Jurkat, Clone E6-1 (cell line): ENCODE results near the gene DST. TPM values are rescaled to one million over a fixed set of nuclear protein-coding genes. Genes with fewer than 3 reads are reported as not detected.

ENCODE experiments used
- DNase-seq: peaks from one replicate; pipeline ENCODE4 v3.0.0-alpha.2; 2011; ENCODE audit warnings: low read depth, low spot score
- H3K4me3 ChIP-seq: 2 replicates; pipeline ENCODE4 v1.5.1; 2011; ENCODE audit warnings: mild to moderate bottlenecking, low read length, control low read depth, moderate library complexity
- polyA plus RNA-seq: library from polyadenylated mRNA; unstranded; fragments of >200 nt; gene quantifications from one replicate; pipeline ENCODE4 v1.2.1, GENCODE V29; 2012; ENCODE audit warnings: missing spikeins; ENCODE audit not compliant: insufficient read length, insufficient read depth

The DST gene
- polyA plus RNA-seq, result 13.4 TPM

- no peak within 1 kb of the TSS for H3K4me3 ChIP-seq
- no peak for DNase-seq
Measured at GRCh38 chr6:56642366-56643261, at the start of gene DST. Gene DST (minus strand): TSS chr6:56642889.

GRCh38 chr6:56691814-56692213, 49.1 kb upstream of the DST start:
- no peak overlapping the region for H3K4me3 ChIP-seq
- no peak for DNase-seq

- no peak overlapping the region for H3K4me3 ChIP-seq
- DNase-seq, result no peak
Measured at GRCh38 chr6:56691286-56691595, 48.6 kb upstream of the DST start.

- H3K4me3 ChIP-seq, result no peak overlapping the region
- DNase-seq, result no peak
Measured at GRCh38 chr6:56690519-56691285, 48.0 kb upstream of the DST start.

- no peak overlapping the region for H3K4me3 ChIP-seq
Measured at GRCh38 chr6:56689663-56690062, 47.0 kb upstream of the DST start.

GRCh38 chr6:56689114-56689513, 46.4 kb upstream of the DST start:
- no peak overlapping the region for H3K4me3 ChIP-seq
- DNase-seq, result no peak

More at GRCh38 chr6:56689663-56690062, 47.0 kb upstream of the DST start:
- DNase-seq, result no peak

- H3K4me3 ChIP-seq, result no peak overlapping the region
- no peak for DNase-seq
Measured at GRCh38 chr6:56688521-56688920, 45.8 kb upstream of the DST start.

GRCh38 chr6:56687551-56687950, 44.9 kb upstream of the DST start:
- no peak for DNase-seq
- no peak overlapping the region for H3K4me3 ChIP-seq

GRCh38 chr6:56686429-56686828, 43.7 kb upstream of the DST start:
- no peak overlapping the region for H3K4me3 ChIP-seq
- DNase-seq, result no peak

GRCh38 chr6:56685994-56686393, 43.3 kb upstream of the DST start:
- no peak overlapping the region for H3K4me3 ChIP-seq
- DNase-seq, result no peak

- DNase-seq, result no peak
Measured at GRCh38 chr6:56685102-56685733, 42.5 kb upstream of the DST start.

GRCh38 chr6:56684342-56685101, 41.8 kb upstream of the DST start:
- DNase-seq, result no peak
- no peak overlapping the region for H3K4me3 ChIP-seq

More at GRCh38 chr6:56685102-56685733, 42.5 kb upstream of the DST start:
- H3K4me3 ChIP-seq, result no peak overlapping the region

- no peak for DNase-seq
- no peak overlapping the region for H3K4me3 ChIP-seq
Measured at GRCh38 chr6:56683882-56684281, 41.2 kb upstream of the DST start.

GRCh38 chr6:56682635-56683034, 39.9 kb upstream of the DST start:
- H3K4me3 ChIP-seq, result no peak overlapping the region
- DNase-seq, result no peak

GRCh38 chr6:56677559-56677958, 34.9 kb upstream of the DST start:
- H3K4me3 ChIP-seq, result no peak overlapping the region
- no peak for DNase-seq

- DNase-seq, result peak; percentile 75
- peak overlapping the region; percentile 25 for H3K4me3 ChIP-seq
Measured at GRCh38 chr6:56671651-56672461, 29.2 kb upstream of the DST start.

GRCh38 chr6:56671160-56671559, 28.5 kb upstream of the DST start:
- no peak overlapping the region for H3K4me3 ChIP-seq
- DNase-seq, result no peak

GRCh38 chr6:56669041-56669440, 26.4 kb upstream of the DST start:
- DNase-seq, result no peak
- H3K4me3 ChIP-seq, result no peak overlapping the region
